ENCODE results near the gene LINGO4.

Gene LINGO4

DNA sequence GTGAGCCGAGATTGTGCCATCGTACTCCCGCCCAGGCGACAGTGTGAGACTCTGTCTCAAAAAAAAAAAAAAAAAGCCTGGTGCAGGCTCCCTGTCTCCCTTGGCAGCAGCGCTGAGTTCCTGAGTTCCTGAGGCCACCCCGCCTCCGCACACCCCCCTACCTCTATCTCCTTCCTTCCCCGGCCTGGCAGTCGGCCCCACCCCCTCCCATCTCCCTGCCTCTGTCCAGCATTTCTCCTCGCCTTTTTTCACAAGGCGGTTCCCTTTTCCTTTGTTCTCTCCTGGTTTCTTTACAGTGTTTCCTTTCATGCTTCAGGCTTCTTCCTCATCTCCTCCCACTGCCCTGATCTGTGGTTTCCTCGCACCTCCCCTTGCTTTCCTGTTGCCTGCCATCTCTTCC, 23.7 kb upstream of the LINGO4 start:
- no peak overlapping the region for H3K27ac Mint-ChIP-seq
- DNase-seq (no peak), ATAC-seq (replicated peaks) (no peak)
- peaks cover 22 to 37% of the 10 kb centered on the region in 2 donors for H3K4me1 Mint-ChIP-seq
- no peaks in the 10 kb centered on the region for H3K36me3 Mint-ChIP-seq
- H3K4me3 Mint-ChIP-seq, result peak overlapping the region in 1 of 2 donors; percentile 1
- peaks cover 28 to 40% of the 10 kb centered on the region in 2 donors for H3K27me3 Mint-ChIP-seq
- H3K9me3 Mint-ChIP-seq, result no peaks in the 10 kb centered on the region

DNA sequence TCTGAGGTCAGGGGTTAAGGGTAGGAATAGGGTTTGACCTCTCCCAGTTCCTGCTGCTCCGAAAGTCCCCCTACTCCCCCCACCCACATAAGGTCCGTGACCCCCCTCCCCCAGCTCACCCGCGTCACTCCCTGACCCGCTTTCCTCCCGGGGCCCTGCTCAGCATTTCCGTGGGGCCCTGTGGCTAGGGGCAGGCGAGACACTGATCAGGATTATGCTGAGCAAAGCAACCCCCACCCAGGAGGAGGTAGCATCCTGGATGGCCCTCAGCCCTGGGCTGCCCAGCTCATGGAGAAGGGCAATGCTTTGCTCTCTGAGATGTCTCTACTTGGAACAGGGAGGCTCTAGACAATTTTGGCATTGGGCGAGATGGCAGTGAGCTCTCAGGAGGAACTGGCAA, 22.6 kb upstream of the LINGO4 start:
- Mint-ChIP-seq H3K27me3 (peaks cover 29 to 48% of the 10 kb centered on the region in 2 donors), H3K4me1 (peaks cover 22 to 31% of the 10 kb centered on the region in 2 donors), H3K4me3 (no peak overlapping the region), H3K36me3 (no peaks in the 10 kb centered on the region), H3K27ac (no peak overlapping the region), H3K9me3 (no peaks in the 10 kb centered on the region)
- DNase-seq, result no peak
- ATAC-seq (replicated peaks), result no peak

DNA sequence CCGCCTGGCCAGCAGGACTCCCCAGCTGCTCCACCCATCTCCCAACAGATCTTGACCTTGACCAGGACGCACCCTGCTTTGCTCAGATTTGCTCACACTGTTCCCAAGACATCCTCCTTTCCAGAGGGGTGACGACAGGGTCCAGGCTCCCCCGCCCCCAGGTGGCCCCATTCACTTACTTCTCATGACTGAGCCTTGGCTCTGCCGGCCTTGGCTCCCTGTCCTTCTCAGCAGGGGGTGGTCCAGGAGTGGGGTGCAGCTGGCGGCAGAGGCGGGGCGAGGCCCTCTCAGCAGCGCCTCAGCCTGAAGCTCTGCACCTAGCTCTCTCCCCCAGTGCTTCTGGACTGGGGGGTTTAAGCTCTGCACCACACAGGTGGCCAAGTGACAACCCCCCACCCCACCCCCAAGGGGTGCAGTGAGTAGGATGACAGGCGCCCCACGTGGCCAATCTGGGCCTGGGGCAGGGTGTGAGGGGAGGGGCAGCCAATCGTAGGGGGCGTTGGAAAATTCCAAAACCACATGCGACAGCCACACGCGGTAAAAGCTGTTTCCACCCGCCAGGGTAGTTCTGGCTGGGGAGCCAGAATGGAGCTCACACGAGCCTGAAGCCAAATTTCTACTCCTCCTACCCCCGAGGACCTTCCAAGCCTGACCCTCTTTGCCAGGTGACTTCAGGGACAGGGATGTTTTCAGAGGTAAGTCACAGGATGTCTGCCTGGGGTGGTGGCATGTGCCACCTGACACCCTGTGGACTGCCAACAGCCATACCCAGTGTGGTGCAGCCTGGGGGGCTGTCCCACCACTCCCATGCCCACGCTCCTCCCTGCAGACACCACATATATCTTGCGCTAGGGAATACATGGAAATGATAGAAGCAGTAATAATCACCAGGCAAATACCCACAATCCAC, 20.8 kb upstream of the LINGO4 start:
- peaks cover 23 to 42% of the 10 kb centered on the region in 2 donors for H3K27me3 Mint-ChIP-seq
- no peaks in the 10 kb centered on the region for H3K36me3 Mint-ChIP-seq
- peaks cover 25 to 44% of the 10 kb centered on the region in 2 donors for H3K4me1 Mint-ChIP-seq
- H3K9me3 Mint-ChIP-seq, result no peaks in the 10 kb centered on the region
- ATAC-seq (replicated peaks) (no peak), DNase-seq (no peak)
- H3K4me3 Mint-ChIP-seq, result no peak overlapping the region
- no peak overlapping the region for H3K27ac Mint-ChIP-seq

GRCh38 chr1:151825204-151825603, 20.0 kb upstream of the LINGO4 start:
- Mint-ChIP-seq H3K4me1 (peaks cover 20 to 41% of the 10 kb centered on the region in 2 donors), H3K27me3 (peaks cover 23 to 42% of the 10 kb centered on the region in 2 donors), H3K36me3 (no peaks in the 10 kb centered on the region), H3K9me3 (no peaks in the 10 kb centered on the region), H3K4me3 (no peak overlapping the region), H3K27ac (no peak overlapping the region)
- ATAC-seq (replicated peaks) (no peak), DNase-seq (no peak)

DNA sequence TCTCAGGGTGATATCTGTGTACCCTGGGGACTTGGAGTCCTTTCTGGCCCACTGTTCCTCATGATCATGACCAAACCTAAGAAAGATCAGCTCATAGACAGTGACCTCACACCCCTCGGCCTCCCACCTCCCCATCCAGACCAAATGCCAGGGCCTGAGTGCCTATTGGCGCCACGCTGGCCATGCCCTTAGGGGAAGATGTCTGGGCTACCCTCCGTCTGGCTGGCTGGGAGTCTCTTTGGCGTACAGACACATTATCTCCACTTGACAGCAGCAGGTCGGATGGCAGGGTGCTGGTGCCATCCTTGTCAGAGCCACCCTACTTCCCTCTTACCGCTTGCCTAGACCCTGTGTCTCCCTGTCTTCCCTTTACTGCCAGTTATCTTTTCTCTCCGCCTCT, 18.0 kb upstream of the LINGO4 start:
- no peaks in the 10 kb centered on the region for H3K9me3 Mint-ChIP-seq
- H3K36me3 Mint-ChIP-seq, result no peaks in the 10 kb centered on the region
- H3K4me3 Mint-ChIP-seq, result no peak overlapping the region
- H3K27ac Mint-ChIP-seq, result no peak overlapping the region
- ATAC-seq (replicated peaks) (no peak), DNase-seq (no peak)
- peaks cover 18 to 30% of the 10 kb centered on the region in 2 donors for H3K27me3 Mint-ChIP-seq
- peaks cover 9 to 26% of the 10 kb centered on the region in 2 donors for H3K4me1 Mint-ChIP-seq

- peaks cover 6 to 23% of the 10 kb centered on the region in 2 donors for H3K4me1 Mint-ChIP-seq
- no peak for DNase-seq
- H3K4me3 Mint-ChIP-seq, result no peak overlapping the region
- no peaks in the 10 kb centered on the region for H3K36me3 Mint-ChIP-seq
- H3K9me3 Mint-ChIP-seq, result no peaks in the 10 kb centered on the region
- ATAC-seq (replicated peaks), result peak; percentile 22 to 42
- H3K27me3 Mint-ChIP-seq, result peaks cover 14 to 26% of the 10 kb centered on the region in 2 donors
- no peak overlapping the region for H3K27ac Mint-ChIP-seq
Measured at GRCh38 chr1:151822404-151822803, 17.2 kb upstream of the LINGO4 start.

- Mint-ChIP-seq H3K36me3 (no peaks in the 10 kb centered on the region), H3K4me3 (no peak overlapping the region), H3K4me1 (peaks cover 9 to 30% of the 10 kb centered on the region in 2 donors), H3K27me3 (peaks cover 19 to 34% of the 10 kb centered on the region in 2 donors), H3K27ac (no peak overlapping the region), H3K9me3 (no peaks in the 10 kb centered on the region)
- DNase-seq (no peak), ATAC-seq (replicated peaks) (no peak)
Measured at GRCh38 chr1:151820940-151821339, 15.7 kb upstream of the LINGO4 start.

DNA sequence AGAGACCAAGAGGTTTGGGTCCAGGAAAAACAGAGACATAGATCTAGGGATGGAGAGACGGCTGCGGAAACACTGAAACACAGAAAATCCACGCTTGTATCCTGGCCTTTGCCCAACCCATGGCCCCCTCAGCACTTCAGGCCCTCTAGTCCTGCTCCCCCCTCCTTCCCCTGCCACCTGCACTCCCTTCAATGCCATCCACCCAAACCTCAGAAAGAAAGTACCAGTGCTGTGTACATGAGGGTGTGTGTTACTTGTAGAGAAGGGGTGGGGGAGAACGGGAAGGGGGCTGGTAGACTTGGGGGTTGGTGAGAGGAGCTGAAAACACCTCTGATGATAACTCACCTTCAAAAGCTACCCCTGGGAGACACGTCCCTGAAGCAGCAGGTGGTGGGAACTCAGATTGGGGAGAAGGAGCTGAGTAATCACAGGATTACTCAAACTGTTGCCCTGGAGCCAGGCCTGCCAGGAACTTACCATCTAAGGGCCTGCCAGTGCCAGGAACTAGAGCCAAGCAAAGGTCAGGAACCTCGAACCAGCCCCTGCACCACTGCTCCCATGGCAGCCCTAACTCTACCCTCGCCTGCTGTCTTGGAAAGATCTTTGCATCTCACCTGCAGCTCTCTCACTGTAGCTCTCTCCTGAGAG, 14.9 kb upstream of the LINGO4 start:
- peaks cover 10 to 34% of the 10 kb centered on the region in 2 donors for H3K4me1 Mint-ChIP-seq

GRCh38 chr1:151819227-151819835, 14.1 kb upstream of the LINGO4 start:
- Mint-ChIP-seq H3K36me3 (no peaks in the 10 kb centered on the region), H3K4me3 (no peak overlapping the region), H3K4me1 (peaks cover 10 to 34% of the 10 kb centered on the region in 2 donors), H3K27ac (no peak overlapping the region), H3K9me3 (no peaks in the 10 kb centered on the region), H3K27me3 (peaks cover 21 to 31% of the 10 kb centered on the region in 2 donors)
- no peak for ATAC-seq (replicated peaks)
- DNase-seq, result no peak

More for the DNA sequence above, 14.9 kb upstream of the LINGO4 start:
- Mint-ChIP-seq H3K27me3 (peaks cover 20 to 30% of the 10 kb centered on the region in 2 donors), H3K9me3 (no peaks in the 10 kb centered on the region), H3K27ac (no peak overlapping the region), H3K36me3 (no peaks in the 10 kb centered on the region), H3K4me3 (no peak overlapping the region)
- ATAC-seq (replicated peaks) (no peak), DNase-seq (no peak)

- Mint-ChIP-seq H3K4me3 (no peak overlapping the region), H3K4me1 (peaks cover 10 to 29% of the 10 kb centered on the region in 2 donors), H3K27ac (no peak overlapping the region), H3K27me3 (peaks cover 18 to 21% of the 10 kb centered on the region in 2 donors), H3K36me3 (no peaks in the 10 kb centered on the region), H3K9me3 (no peaks in the 10 kb centered on the region)
- DNase-seq (no peak), ATAC-seq (replicated peaks) (peak; percentile 34 to 51)
Measured at GRCh38 chr1:151817353-151817730, 12.1 kb upstream of the LINGO4 start.

- Mint-ChIP-seq H3K27ac (no peak overlapping the region), H3K9me3 (no peaks in the 10 kb centered on the region), H3K36me3 (no peaks in the 10 kb centered on the region), H3K27me3 (peaks cover 18 to 21% of the 10 kb centered on the region in 2 donors), H3K4me3 (no peak overlapping the region), H3K4me1 (peaks cover 8 to 23% of the 10 kb centered on the region in 2 donors)
- ATAC-seq (replicated peaks) (no peak), DNase-seq (no peak)
Measured at GRCh38 chr1:151816548-151817352, 11.5 kb upstream of the LINGO4 start.

GRCh38 chr1:151815716-151816327, 10.6 kb upstream of the LINGO4 start:
- Mint-ChIP-seq H3K36me3 (no peaks in the 10 kb centered on the region), H3K4me1 (peaks cover 6 to 15% of the 10 kb centered on the region in 2 donors)

DNA sequence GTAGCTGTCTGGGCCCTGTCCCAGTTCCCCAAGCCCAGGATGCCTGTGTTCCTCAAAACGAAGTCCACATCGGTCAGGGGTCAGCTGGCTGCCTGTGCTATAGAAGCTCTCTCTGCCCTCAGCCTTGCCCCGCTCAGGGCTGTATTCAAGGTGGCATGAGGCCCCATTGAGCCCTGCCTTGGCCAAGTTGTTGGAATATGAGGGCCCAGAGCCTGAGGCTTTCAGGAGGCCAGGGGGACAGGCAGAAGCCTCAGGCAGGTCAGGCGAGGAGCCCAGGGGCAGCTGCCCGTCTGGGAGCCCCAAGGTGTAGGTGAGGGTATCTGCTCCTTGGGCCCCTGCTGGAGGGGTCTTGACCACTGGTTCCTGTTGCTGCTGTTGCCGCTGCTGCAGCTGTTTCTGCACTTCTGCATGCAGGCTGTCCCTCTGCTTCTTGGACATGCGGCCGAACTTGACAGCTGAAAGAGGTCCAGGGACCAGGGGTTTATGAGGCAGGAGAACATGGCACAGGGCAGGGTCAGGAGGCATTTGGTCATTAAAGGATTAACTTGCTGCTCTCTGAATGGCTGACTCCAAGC, 9.8 kb upstream of the LINGO4 start:
- H3K36me3 Mint-ChIP-seq, result no peaks in the 10 kb centered on the region
- H3K4me3 Mint-ChIP-seq, result no peak overlapping the region
- H3K9me3 Mint-ChIP-seq, result no peaks in the 10 kb centered on the region
- DNase-seq (no peak), ATAC-seq (replicated peaks) (no peak)
- peaks cover 6 to 15% of the 10 kb centered on the region in 2 donors for H3K4me1 Mint-ChIP-seq
- H3K27ac Mint-ChIP-seq, result no peak overlapping the region
- peaks cover 18 to 21% of the 10 kb centered on the region in 2 donors for H3K27me3 Mint-ChIP-seq

More at GRCh38 chr1:151815716-151816327, 10.6 kb upstream of the LINGO4 start:
- Mint-ChIP-seq H3K4me3 (no peak overlapping the region), H3K27me3 (peaks cover 18 to 21% of the 10 kb centered on the region in 2 donors), H3K27ac (no peak overlapping the region), H3K9me3 (no peaks in the 10 kb centered on the region)
- DNase-seq (no peak), ATAC-seq (replicated peaks) (no peak)

Measured in stimulated activated naive B cell treated with anti-CD40 and anti-IgM and Interleukin-4, amounts not matched to agents 10 μg/mL and 1 μg/mL and 100 μg/mL, for 72 hours (primary cell).